HAP-1 (cell line): ENCODE measurements around the gene DDX3X.
"Not testable (repeated sequence)": the region's sequence is repeated elsewhere in the genome, so short reads cannot be mapped to it uniquely, and the experiment has no call there.

Source experiments
- DNase-seq, 2 experiments: peaks; one replicate each; pipeline ENCODE4 v3.0.0-alpha.2; 2016 to 2020; ENCODE audit warnings: low spot score in 2 of 2
- H3K27me3 ChIP-seq: fragments of 250-450 bp; sonication (Bioruptor Pico); 2 replicates; pipeline ENCODE4 v1.5.1; 2020; ENCODE audit warnings: low read depth, mild to moderate bottlenecking, moderate library complexity
- H3K36me3 ChIP-seq: fragments of 250-450 bp; sonication (Bioruptor Pico); replicated peaks from 2 replicates; pipeline ENCODE4 v1.5.1; 2020; ENCODE audit warnings: mild to moderate bottlenecking
- H3K4me1 ChIP-seq: fragments of 250-450 bp; sonication (Bioruptor Pico); 2 replicates; pipeline ENCODE4 v1.5.1; 2020; ENCODE audit warnings: mild to moderate bottlenecking
- H3K4me3 ChIP-seq: fragments of 250-450 bp; sonication (Bioruptor Pico); 2 replicates; pipeline ENCODE4 v1.5.1; 2020; ENCODE audit warnings: mild to moderate bottlenecking, moderate library complexity
- H3K9me3 ChIP-seq: fragments of 250-450 bp; sonication (Bioruptor Pico); 2 replicates; pipeline ENCODE4 v1.5.1; 2020; ENCODE audit warnings: mild to moderate bottlenecking, moderate library complexity
- in situ Hi-C: fragments of 300-500 bp; cut with MboI; formaldehyde crosslinking; loops from 3 replicates; pipeline ENCODE4 v1.14.3; 2020; ENCODE audit warnings: low sequenced_read_pairs, inconsistent platforms, mixed read lengths

The DDX3X gene

DNA sequence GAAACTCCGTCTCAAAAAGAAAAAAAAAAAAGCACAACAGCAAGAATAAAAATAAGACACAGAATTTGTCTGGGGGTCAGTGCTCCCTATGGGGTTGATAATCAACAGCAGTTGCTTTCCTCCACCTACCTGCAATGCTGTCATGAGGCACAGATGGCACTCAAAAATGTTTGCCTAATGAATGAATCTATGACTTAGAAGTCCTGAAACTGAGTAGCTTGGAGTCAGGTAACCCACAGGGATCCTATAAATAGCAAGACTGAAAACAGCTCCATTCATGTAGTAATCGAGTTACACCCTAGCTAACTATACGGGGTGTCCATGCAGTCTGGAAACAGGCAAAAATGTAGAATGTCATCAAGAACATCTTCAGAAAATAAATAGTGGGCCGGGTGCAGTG is 19.8 kb upstream of the DDX3X start:
- no peak for DNase-seq
- no peak overlapping the region for H3K4me3 ChIP-seq
- no peaks in the 10 kb centered on the region for H3K36me3 ChIP-seq
- no peaks in the 10 kb centered on the region for H3K9me3 ChIP-seq
- in situ Hi-C loops = no loop called here
- H3K27me3 ChIP-seq = no peaks in the 10 kb centered on the region
- no peaks in the 10 kb centered on the region for H3K4me1 ChIP-seq

DNA sequence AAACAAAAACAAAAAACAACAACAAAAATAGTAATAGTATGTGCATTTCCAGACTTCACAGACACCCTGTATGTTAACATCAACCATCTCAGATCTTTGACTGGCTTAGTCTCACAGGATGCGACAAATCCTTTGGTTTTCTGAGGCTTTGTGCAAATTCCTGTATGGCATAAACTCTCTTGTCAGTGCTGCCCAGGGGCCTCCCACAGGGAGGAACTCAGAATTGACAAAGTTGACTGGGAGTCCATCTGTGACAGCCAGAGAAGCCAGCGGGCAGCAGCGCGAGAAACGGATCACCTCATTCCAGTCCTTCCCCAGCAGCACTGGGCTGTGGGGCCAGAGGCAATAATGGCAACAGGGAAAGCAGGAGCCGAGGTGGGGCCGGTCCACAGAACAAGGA is 19.1 kb upstream of the DDX3X start:
- Histone ChIP-seq H3K9me3 (no peaks in the 10 kb centered on the region), H3K4me3 (no peak overlapping the region), H3K27me3 (no peaks in the 10 kb centered on the region), H3K36me3 (no peaks in the 10 kb centered on the region), H3K4me1 (no peaks in the 10 kb centered on the region)
- in situ Hi-C loops = no loop called here
- no peak for DNase-seq

DNA sequence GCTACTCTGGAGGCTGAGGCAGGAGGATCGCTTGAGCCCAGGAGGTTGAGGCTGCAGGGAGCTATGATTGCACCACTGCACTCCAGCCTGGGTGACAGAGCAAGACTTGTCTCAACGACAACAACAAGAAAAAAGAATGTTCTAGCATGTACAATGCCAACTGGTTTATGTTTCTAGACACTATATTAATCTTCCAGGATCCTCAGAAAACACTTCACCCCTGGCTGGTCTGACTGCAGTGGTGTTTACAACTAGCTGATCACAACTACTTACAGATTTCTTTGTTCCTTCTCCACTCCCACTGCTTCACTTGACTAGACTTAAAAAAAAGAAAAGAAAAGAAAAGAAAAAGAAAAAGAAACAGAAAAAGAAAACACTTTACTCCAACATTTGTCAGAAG is 17.7 kb upstream of the DDX3X start:
- H3K4me3 ChIP-seq, H3K27me3 ChIP-seq, H3K4me1 ChIP-seq, DNase-seq, H3K9me3 ChIP-seq, H3K36me3 ChIP-seq, in situ Hi-C loops: not testable (repeated sequence)

DNA sequence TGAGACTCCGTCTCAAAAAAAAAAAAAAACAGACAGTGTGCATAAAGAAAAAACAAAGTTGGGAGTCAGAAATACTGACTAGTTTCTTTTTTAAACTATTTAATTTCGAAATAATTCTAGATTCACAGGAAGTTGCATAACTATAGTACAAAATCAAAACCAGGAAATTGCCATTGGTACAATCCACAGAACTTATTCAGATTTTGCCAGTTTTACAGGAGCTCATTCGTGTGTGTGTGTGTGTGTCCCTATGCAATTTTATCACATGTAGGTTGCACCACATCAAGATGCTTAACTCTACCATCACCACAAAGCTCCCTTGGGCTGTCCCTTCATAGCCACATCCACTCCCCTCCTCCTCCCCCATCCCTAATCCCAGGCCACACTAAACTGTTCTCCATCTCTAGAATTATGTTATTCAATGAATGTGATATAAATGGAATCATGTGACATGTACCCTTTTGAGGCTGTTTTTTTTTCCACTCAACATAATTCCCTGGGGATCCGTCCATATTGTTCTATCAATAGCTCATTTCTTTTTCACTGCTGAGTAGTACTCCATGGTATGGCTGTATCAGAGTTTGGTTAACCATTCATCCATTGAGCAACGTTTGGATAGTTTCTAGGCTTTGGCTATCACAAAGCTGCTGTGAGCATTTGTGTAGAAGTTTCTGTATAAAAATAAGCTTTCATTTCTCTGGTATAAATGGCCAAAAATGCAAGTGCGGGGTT is 16.3 kb upstream of the DDX3X start:
- in situ Hi-C loops = no loop called here
- no peaks in the 10 kb centered on the region for H3K4me1 ChIP-seq
- H3K27me3 ChIP-seq = no peaks in the 10 kb centered on the region
- H3K36me3 ChIP-seq = no peaks in the 10 kb centered on the region
- H3K9me3 ChIP-seq = no peaks in the 10 kb centered on the region
- DNase-seq = no peak
- no peak overlapping the region for H3K4me3 ChIP-seq

DNA sequence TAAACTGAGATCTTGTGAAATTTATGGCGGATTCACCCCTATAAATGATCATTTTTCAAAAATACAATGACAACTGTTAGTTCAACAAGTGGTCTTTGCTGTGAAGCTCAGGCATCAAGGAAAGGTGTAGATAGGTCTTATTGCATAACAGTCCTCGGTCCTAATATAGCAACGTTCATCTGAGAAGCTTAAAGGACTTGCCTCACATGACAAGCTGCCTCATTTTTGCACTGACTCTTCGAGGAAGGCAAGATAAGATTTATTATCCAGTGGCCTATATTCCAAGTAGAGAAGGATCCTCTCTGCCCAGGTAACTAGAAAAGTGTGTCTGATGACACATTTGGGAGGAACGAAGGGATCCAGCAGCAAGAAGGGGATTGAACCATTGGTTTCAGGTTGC is 13.6 kb upstream of the DDX3X start:
- Histone ChIP-seq H3K4me1 (no peaks in the 10 kb centered on the region), H3K36me3 (no peaks in the 10 kb centered on the region), H3K9me3 (no peaks in the 10 kb centered on the region), H3K4me3 (no peak overlapping the region), H3K27me3 (no peaks in the 10 kb centered on the region)
- no peak for DNase-seq
- in situ Hi-C loops = no loop called here

DNA sequence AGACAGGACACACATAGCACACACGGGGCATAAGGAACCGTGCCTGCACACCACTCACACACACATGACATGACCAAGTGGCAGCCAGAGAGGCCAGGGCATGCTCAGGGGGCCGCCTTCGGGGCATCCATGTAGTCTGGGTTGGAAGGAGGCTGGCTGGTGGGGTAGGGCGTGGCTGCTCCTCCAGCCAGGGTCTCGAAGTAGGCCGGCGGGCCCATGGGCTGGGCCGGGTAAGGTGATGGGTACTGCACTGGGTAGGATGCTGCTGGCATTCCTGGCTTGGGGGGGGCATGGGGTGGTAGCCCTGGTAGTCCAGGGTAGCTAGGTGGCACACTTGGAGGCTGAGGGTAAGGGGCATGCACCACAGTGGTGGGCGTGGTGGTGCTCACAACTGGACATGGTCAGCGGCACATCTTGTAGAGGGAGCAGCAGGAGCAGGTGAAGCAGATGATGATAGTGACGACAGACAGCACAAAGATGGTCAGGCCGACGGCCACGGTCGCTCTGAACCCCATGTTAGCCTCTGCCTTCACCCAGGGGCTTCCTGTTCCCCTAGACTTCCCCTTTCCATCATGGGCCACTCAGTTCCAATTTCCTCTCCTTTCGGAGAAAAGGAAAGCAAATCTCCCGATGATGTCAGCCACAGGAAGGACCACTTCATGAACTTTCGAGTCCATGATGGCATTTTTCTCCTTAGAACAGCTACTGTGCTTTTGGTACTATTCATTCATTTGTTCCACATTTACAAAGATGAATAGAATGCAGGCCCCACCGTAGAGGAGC is 10.9 kb upstream of the DDX3X start:
- no peak for DNase-seq
- in situ Hi-C loops = no loop called here
- Histone ChIP-seq H3K4me3 (no peak overlapping the region), H3K36me3 (no peaks in the 10 kb centered on the region), H3K4me1 (no peaks in the 10 kb centered on the region), H3K27me3 (no peaks in the 10 kb centered on the region), H3K9me3 (no peaks in the 10 kb centered on the region)

DNA sequence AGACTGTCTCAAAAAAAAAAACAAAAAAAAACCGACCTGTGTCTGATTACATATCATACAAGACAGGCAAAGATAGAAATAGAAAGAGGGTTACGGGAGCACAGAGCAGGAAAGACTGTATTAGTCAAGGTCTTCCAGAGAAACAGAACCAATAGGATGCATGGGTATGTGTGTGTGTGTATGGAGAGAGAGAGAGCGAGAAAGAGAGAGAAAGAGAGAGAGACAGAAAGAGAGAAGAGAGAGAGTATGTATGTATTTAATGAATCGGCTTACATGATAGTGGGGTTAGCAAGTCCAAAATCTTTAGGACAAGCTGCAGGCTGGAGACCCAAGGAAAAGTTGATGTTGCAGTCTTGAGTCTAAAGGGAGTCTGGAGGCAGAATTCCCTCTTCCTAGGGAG is 7.5 kb upstream of the DDX3X start:
- Histone ChIP-seq H3K4me3 (no peak overlapping the region), H3K4me1 (peaks cover 14% of the 10 kb centered on the region), H3K9me3 (no peaks in the 10 kb centered on the region), H3K27me3 (no peaks in the 10 kb centered on the region; the same call in 1 of the 2 replicates), H3K36me3 (no peaks in the 10 kb centered on the region)
- in situ Hi-C loops = no loop called here
- no peak for DNase-seq

DNA sequence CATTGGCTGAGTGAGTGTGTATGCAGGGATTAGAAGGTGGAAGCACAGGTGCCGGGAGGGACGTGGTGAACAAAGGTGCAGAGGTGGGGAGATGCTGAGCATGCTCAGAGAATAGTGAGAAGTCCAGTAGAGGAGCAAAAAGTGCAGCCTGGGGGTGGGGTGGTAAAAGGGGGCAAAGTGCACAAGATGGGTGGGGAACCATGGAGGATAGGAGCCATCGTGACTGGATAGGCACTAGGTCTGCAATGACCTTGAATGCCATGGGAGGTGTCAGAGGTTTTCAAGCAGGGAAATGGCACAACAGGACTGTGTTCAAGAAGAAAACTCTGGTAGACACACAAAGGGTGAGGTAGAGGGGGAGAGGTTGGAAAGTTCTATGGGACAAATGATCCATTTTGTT is 6.6 kb upstream of the DDX3X start:
- Histone ChIP-seq H3K4me3 (no peak overlapping the region), H3K27me3 (no peaks in the 10 kb centered on the region; the same call in 1 of the 2 replicates), H3K36me3 (no peaks in the 10 kb centered on the region), H3K4me1 (peaks cover 23% of the 10 kb centered on the region), H3K9me3 (no peaks in the 10 kb centered on the region)
- in situ Hi-C loops = no loop called here
- no peak for DNase-seq

DNA sequence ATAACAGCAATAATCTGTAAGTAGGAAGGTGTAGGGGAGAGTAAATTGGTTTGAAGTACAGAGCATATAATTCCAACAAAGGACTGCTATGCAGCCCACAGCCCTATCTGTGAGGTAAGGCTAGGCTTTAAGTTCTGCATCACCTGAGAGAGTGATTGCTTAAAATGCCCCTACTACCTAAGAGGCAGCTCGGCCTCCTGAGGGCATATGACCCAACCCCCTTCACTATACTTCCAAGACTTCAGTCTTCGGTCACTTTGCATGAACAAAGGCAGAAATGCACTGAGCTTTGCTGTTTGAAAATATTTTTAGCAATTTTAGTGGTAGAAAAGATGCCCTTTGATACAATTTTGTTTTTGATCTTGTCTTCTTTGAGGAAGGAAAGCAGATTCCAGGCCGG is 4.9 kb upstream of the DDX3X start:
- Histone ChIP-seq H3K9me3 (no peaks in the 10 kb centered on the region), H3K27me3 (no peaks in the 10 kb centered on the region; the same call in 1 of the 2 replicates), H3K4me1 (peaks cover 24% of the 10 kb centered on the region), H3K36me3 (peaks cover 2% of the 10 kb centered on the region), H3K4me3 (no peak overlapping the region)
- DNase-seq = no peak
- in situ Hi-C loops = no loop called here

DNA sequence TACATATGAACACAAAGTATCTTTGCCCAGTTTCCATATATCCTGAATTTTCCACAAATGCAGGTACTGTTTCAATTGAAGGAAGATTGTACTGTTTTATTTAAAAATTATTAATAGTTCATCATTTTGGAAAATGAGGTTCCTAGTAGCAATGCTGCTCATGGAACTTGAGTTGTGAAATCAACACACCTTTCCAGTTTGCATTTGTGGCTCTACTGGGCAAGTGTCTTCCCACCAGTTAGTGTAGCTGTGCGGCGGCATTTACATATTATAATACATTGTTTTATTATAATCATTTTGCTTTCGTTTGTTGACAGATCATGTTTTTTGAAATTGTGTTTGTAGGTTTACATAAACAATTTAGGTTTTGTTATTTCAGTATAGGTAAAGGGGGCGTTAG is 2.0 kb upstream of the DDX3X start:
- in situ Hi-C loops = loop anchor here (5.0 kb wide), 1 partner anchor 55 kb away; no protein-coding TSS in a partner anchor
- Histone ChIP-seq H3K36me3 (peaks cover 19% of the 10 kb centered on the region), H3K4me3 (peak overlapping the region; percentile 100), H3K4me1 (peaks cover 31% of the 10 kb centered on the region), H3K27me3 (no peaks in the 10 kb centered on the region; the same call in 1 of the 2 replicates), H3K9me3 (no peaks in the 10 kb centered on the region)
- no peak for DNase-seq

DNA sequence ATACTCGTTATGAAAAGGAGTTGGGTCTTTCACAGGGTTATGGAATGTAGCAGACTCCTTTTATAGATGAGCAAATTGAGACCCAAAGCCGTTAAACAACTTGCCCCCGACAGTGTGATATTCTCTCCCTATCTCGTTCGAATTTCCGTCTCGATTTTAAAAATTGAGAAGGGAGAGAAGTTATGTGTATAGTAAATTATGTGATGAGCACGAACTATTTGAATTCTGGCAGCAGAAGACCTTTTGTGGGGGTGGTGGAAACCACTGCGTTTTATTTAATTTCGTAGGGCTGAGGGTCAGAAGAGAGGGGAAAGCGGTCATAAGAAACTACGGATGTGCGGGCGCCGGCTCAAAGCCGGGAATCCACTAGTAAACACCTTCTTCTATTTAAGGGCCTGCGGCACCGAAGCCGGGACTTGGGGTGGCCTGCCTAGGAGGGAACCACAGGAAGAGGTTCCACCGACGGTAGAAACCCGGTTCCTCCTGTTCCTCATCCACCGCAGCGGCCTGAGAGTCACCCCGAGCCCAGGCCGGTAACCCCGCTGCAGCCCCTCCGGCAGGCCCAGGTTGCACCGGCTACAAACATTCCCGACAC is 1.5 kb upstream of the DDX3X start:
- Histone ChIP-seq H3K36me3 (peaks cover 24% of the 10 kb centered on the region), H3K9me3 (no peaks in the 10 kb centered on the region), H3K4me3 (peak overlapping the region; percentile 100), H3K27me3 (no peaks in the 10 kb centered on the region; the same call in 1 of the 2 replicates), H3K4me1 (peaks cover 34% of the 10 kb centered on the region)
- in situ Hi-C loops = loop anchor here (5.0 kb wide), 1 partner anchor 55 kb away; no protein-coding TSS in a partner anchor
- peak; percentile 50 to 67 for DNase-seq

DNA sequence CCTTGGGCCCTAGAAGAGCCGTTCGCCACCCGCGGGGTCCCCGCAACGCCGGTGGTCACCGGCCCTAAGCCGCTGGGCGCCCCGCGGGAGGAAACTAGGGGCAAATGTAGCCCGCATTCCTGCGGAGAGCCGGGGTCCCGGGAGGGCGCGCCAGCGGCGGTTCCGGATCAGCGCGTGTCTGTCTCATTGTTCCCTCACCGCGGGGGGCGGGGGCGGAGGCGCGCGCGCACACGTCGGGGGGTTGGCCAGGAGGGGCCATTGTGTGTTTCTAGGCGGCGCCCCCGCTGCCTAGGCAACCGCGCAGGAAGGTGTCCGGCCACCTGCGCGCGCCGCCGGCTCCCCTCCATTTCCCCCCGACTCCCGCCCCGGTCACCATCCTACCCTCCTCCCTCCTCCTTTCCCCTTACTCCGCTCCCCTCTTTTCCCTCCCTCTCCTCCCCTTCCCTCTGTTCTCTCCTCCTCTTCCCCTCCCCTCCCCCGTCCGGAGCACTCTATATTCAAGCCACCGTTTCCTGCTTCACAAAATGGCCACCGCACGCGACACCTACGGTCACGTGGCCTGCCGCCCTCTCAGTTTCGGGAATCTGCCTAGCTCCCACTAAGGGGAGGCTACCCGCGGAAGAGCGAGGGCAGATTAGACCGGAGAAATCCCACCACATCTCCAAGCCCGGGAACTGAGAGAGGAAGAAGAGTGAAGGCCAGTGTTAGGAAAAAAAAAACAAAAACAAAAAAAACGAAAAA is 789 bp upstream of the DDX3X start:
- H3K4me3 ChIP-seq = peak overlapping the region; percentile 100
- in situ Hi-C loops = loop anchor here (5.0 kb wide), 1 partner anchor 56 kb away; no protein-coding TSS in a partner anchor
- DNase-seq = peak; percentile 93 to 97
- peaks cover 40% of the 10 kb centered on the region for H3K4me1 ChIP-seq
- H3K27me3 ChIP-seq = no peaks in the 10 kb centered on the region; the same call in 1 of the 2 replicates
- H3K9me3 ChIP-seq = no peaks in the 10 kb centered on the region
- peaks cover 31% of the 10 kb centered on the region for H3K36me3 ChIP-seq
